ENCODE results near the gene HPCAL1. TPM values are rescaled to one million over a fixed set of nuclear protein-coding genes. Genes with fewer than 3 reads are reported as not detected.

Gene HPCAL1
- total and polyA plus RNA-seq, 2 donors (not counting 3 experiments of a cell fraction or from before 2014, with no cell fraction given), result 56.5 to 77.4 TPM

- peaks cover 18% of the 10 kb centered on the region for H3K79me2 ChIP-seq (ENCODE audit: control insufficient read depth, insufficient read depth, low read length)
- no peak for DNase-seq (ENCODE audit: low read depth, low spot score)
- H3K4me3 ChIP-seq (replicated peaks in 1 of 3; ENCODE audit: insufficient read depth in 1 of 3, low read depth in 1 of 3, low read length in 3 of 3), result no peak overlapping the region
- no peaks in the 10 kb centered on the region for H3K9me3 ChIP-seq (replicated peaks; ENCODE audit: control insufficient read depth, insufficient read depth, low read length)
- ChIA-PET CTCF (interaction anchor here (3.1 to 8.4 kb wide), 2 partner anchors 15 to 108 kb away, joined by 23 to 142 read pairs; no protein-coding TSS in a partner anchor), POLR2A (no interaction called here)
- H3K9ac ChIP-seq (replicated peaks; ENCODE audit: extremely low read depth, insufficient read depth, low read length), result no peak overlapping the region
- no peak for FAIRE-seq
- H2AFZ ChIP-seq (ENCODE audit: low read depth, low read length), result no peak overlapping the region
- dilution Hi-C loops (cut with MboI; ENCODE audit: extremely low pct_ligation_motif_present, low sequenced_read_pairs), result no loop called here
- no peak overlapping the region for H3K27ac ChIP-seq (ENCODE audit: insufficient read depth, low read depth, low read length)
- no TSS peak for BruUV-seq (replicated peaks)
- H3K36me3 ChIP-seq (ENCODE audit: control insufficient read depth in 2 of 2, extremely low read depth in 1 of 2, insufficient read depth in 2 of 2, low read length in 2 of 2), result no peaks in the 10 kb centered on the region
- no peaks in the 10 kb centered on the region for H3K9me1 ChIP-seq (replicated peaks; ENCODE audit: control insufficient read depth, extremely low read depth, insufficient read depth, low read length)
- intact Hi-C loops (cut with micrococcal nuclease), result no loop called here
- TF ChIP-seq FOS (IDR thresholded peaks at IDR 0.05; ENCODE audit: borderline replicate concordance, insufficient read depth, low read length) (no peak), CTCF (IDR thresholded peaks at IDR 0.05; ENCODE audit: extremely low read depth in 1 of 2, insufficient read depth in 1 of 2, low read depth in 1 of 2, low read length in 2 of 2) (no peak), MAX (IDR thresholded peaks at IDR 0.05; ENCODE audit: insufficient read depth, insufficient read length) (no peak), POLR2A (IDR thresholded peaks at IDR 0.05; ENCODE audit: low read depth, low read length) (no peak), MYC (IDR thresholded peaks at IDR 0.05; ENCODE audit: low read depth, low read length) (no peak), GATA2 (IDR thresholded peaks at IDR 0.05; ENCODE audit: insufficient read depth, insufficient read length, low read depth, low read length) (no peak), POLR2AphosphoS5 (IDR thresholded peaks at IDR 0.05; ENCODE audit: insufficient read depth, low read depth, low read length) (no peak), EZH2 (IDR thresholded peaks at IDR 0.05; ENCODE audit: borderline replicate concordance, low read depth, low read length, severe bottlenecking) (no peak), JUN (IDR thresholded peaks at IDR 0.05; ENCODE audit: borderline replicate concordance, insufficient read depth, insufficient read length, low read depth) (no peak)
- H3K4me1 ChIP-seq (ENCODE audit: control insufficient read depth, extremely low read depth, insufficient read depth, low read length), result peaks cover 23% of the 10 kb centered on the region
- no peaks in the 10 kb centered on the region for H4K20me1 ChIP-seq (replicated peaks; ENCODE audit: control insufficient read depth, extremely low read depth, insufficient read depth, low read length)
- no peak overlapping the region for H3K4me2 ChIP-seq (ENCODE audit: insufficient read depth, low read length)
- no peaks in the 10 kb centered on the region for H3K27me3 ChIP-seq (ENCODE audit: control insufficient read depth in 2 of 2, insufficient read depth in 2 of 2, low read length in 2 of 2)
Measured at GRCh38 chr2:10300328-10300920, 2.3 kb upstream of the HPCAL1 start.

Measured in endothelial cell of umbilical vein (primary cell).